ENCODE data around the gene PARP8. TPM values are rescaled to one million over a fixed set of nuclear protein-coding genes. Genes with fewer than 3 reads are reported as not detected.
A peak's percentile ranks its signal among the peaks of the same experiment; 100 is the strongest.
"Not testable (repeated sequence)": the region's sequence is repeated elsewhere in the genome, so short reads cannot be mapped to it uniquely, and the experiment has no call there.

Gene PARP8
- total and polyA plus RNA-seq, 3 experiments from 2014 or later = 55.4 to 142 (median 58.4) TPM

GRCh38 chr5:50667023-50667652 is 701 bp downstream of the PARP8 start:
- Histone ChIP-seq H3K9me3 (ENCODE audit: low read length) (no peaks in the 10 kb centered on the region), H3K36me3 (ENCODE audit: insufficient read depth, low read length) (peaks cover 2% of the 10 kb centered on the region), H3K27ac (ENCODE audit: low read depth, low read length) (peak overlapping the region; percentile 99), H3K27me3 (ENCODE audit: insufficient read depth, low read length, poor library complexity, severe bottlenecking) (no peaks in the 10 kb centered on the region), H3K4me1 (ENCODE audit: insufficient read depth, low read length) (peaks cover 43% of the 10 kb centered on the region), H3K4me3 (ENCODE audit: low read length) (peak overlapping the region; percentile 86)
- POLR2A ChIA-PET = interaction anchor here (0.6 to 2.7 kb wide), 11 partner anchors 23 to 226 kb away, joined by 3 to 26 read pairs (median 3); partner anchors contain the start of gene EMB
- Mint-ChIP-seq H3K36me3 (peaks cover 16 to 47% (median 18%) of the 10 kb centered on the region in 3 donors), H3K4me1 (peaks cover 64 to 76% (median 72%) of the 10 kb centered on the region in 3 donors), H3K27me3 (peaks cover 0 to 13% of the 10 kb centered on the region in 2 donors), H3K27ac (peak overlapping the region; percentile 94 to 100 (median 99)), H3K9me3 (peaks cover 0 to 3% (median 0%) of the 10 kb centered on the region in 5 donors), H3K4me3 (peak overlapping the region; percentile 91 to 100 (median 97))
- CTCF ChIA-PET = interaction anchor here (0.7 to 2.0 kb wide), 7 partner anchors 29 to 226 kb away, joined by 3 to 15 read pairs (median 4); partner anchors contain the start of gene EMB
- no peak for DNase-seq

- peaks cover 0 to 3% (median 0%) of the 10 kb centered on the region in 5 donors for H3K9me3 Mint-ChIP-seq
- ChIA-PET CTCF (interaction anchor here (1.0 to 2.0 kb wide), 5 partner anchors 28 to 227 kb away, joined by 3 to 15 read pairs (median 4); partner anchors contain the start of gene EMB), POLR2A (interaction anchor here (0.6 to 2.7 kb wide), 10 partner anchors 24 to 227 kb away, joined by 3 to 26 read pairs (median 3); partner anchors contain the start of gene EMB)
- Histone ChIP-seq H3K27ac (ENCODE audit: low read depth, low read length) (peak overlapping the region; percentile 99), H3K36me3 (ENCODE audit: insufficient read depth, low read length) (peaks cover 7% of the 10 kb centered on the region), H3K9me3 (ENCODE audit: low read length) (no peaks in the 10 kb centered on the region), H3K4me3 (ENCODE audit: low read length) (peak overlapping the region; percentile 86), H3K27me3 (ENCODE audit: insufficient read depth, low read length, poor library complexity, severe bottlenecking) (no peaks in the 10 kb centered on the region), H3K4me1 (ENCODE audit: insufficient read depth, low read length) (peaks cover 49% of the 10 kb centered on the region)
- peak overlapping the region; percentile 94 to 100 (median 99) for H3K27ac Mint-ChIP-seq
- peak overlapping the region; percentile 91 to 100 (median 97) for H3K4me3 Mint-ChIP-seq
- peaks cover 21 to 53% (median 22%) of the 10 kb centered on the region in 3 donors for H3K36me3 Mint-ChIP-seq
- H3K4me1 Mint-ChIP-seq = peaks cover 65 to 76% (median 75%) of the 10 kb centered on the region in 3 donors
- H3K27me3 Mint-ChIP-seq = peaks cover 0 to 13% of the 10 kb centered on the region in 2 donors
- peak; percentile 82 to 93 (median 90) for DNase-seq
These were observed 1.5 kb downstream of the PARP8 start for GRCh38 chr5:50667653-50668595.

- CTCF ChIA-PET = interaction anchor here (1.1 kb wide), 1 partner anchor 82 kb away, joined by 3 read pairs; no protein-coding TSS in a partner anchor
- not testable (repeated sequence) for H3K27me3 ChIP-seq (ENCODE audit: insufficient read depth, low read length, poor library complexity, severe bottlenecking); H3K36me3 ChIP-seq (ENCODE audit: insufficient read depth, low read length); H3K9me3 ChIP-seq (ENCODE audit: low read length); H3K9me3 Mint-ChIP-seq; DNase-seq
- Mint-ChIP-seq H3K27ac (peak overlapping the region; percentile 94 to 100 (median 99)), H3K4me1 (peaks cover 64 to 76% (median 76%) of the 10 kb centered on the region in 3 donors), H3K4me3 (peak overlapping the region; percentile 91 to 100 (median 97)), H3K36me3 (peaks cover 22 to 59% (median 25%) of the 10 kb centered on the region in 3 donors), H3K27me3 (peaks cover 0 to 13% of the 10 kb centered on the region in 2 donors)
- Histone ChIP-seq H3K4me3 (ENCODE audit: low read length) (peak overlapping the region; percentile 86), H3K27ac (ENCODE audit: low read depth, low read length) (peak overlapping the region; percentile 99), H3K4me1 (ENCODE audit: insufficient read depth, low read length) (peaks cover 50% of the 10 kb centered on the region)
- POLR2A ChIA-PET = interaction anchor here (1.5 to 1.6 kb wide), 2 partner anchors 42 to 111 kb away, joined by 3 to 4 read pairs; no protein-coding TSS in a partner anchor
These were observed 2.2 kb downstream of the PARP8 start for GRCh38 chr5:50668636-50669035.

- Mint-ChIP-seq H3K36me3 (peaks cover 32 to 76% (median 36%) of the 10 kb centered on the region in 3 donors), H3K4me1 (peaks cover 83 to 94% (median 91%) of the 10 kb centered on the region in 3 donors), H3K9me3 (no peaks in the 10 kb centered on the region), H3K27ac (peak overlapping the region; percentile 75 to 98 (median 86)), H3K27me3 (peaks cover 0 to 3% of the 10 kb centered on the region in 2 donors), H3K4me3 (peak overlapping the region; percentile 68 to 84 (median 74))
- POLR2A ChIA-PET = no interaction called here
- H3K4me1 ChIP-seq (ENCODE audit: insufficient read depth, low read length) = peaks cover 66% of the 10 kb centered on the region
- H3K27ac ChIP-seq (ENCODE audit: low read depth, low read length) = no peak overlapping the region
- no peak overlapping the region for H3K4me3 ChIP-seq (ENCODE audit: low read length)
- CTCF ChIA-PET = no interaction called here
- DNase-seq = no peak
- no peaks in the 10 kb centered on the region for H3K9me3 ChIP-seq (ENCODE audit: low read length)
- no peaks in the 10 kb centered on the region for H3K27me3 ChIP-seq (ENCODE audit: insufficient read depth, low read length, poor library complexity, severe bottlenecking)
- peaks cover 7% of the 10 kb centered on the region for H3K36me3 ChIP-seq (ENCODE audit: insufficient read depth, low read length)
These were observed 6.2 kb downstream of the PARP8 start for GRCh38 chr5:50672663-50673062.

- H3K4me3 ChIP-seq (ENCODE audit: low read length); H3K9me3 Mint-ChIP-seq; H3K27ac ChIP-seq (ENCODE audit: low read depth, low read length); CTCF ChIA-PET; POLR2A ChIA-PET; DNase-seq; H3K27me3 Mint-ChIP-seq; H3K9me3 ChIP-seq (ENCODE audit: low read length); H3K27me3 ChIP-seq (ENCODE audit: insufficient read depth, low read length, poor library complexity, severe bottlenecking); H3K36me3 ChIP-seq (ENCODE audit: insufficient read depth, low read length): not testable (repeated sequence)
- Mint-ChIP-seq H3K27ac (peak overlapping the region; percentile 57 to 98 (median 80)), H3K4me3 (peak overlapping the region; percentile 61 to 78 (median 70)), H3K36me3 (peaks cover 27 to 71% (median 32%) of the 10 kb centered on the region in 3 donors), H3K4me1 (peaks cover 82 to 95% (median 93%) of the 10 kb centered on the region in 3 donors)
- peaks cover 67% of the 10 kb centered on the region for H3K4me1 ChIP-seq (ENCODE audit: insufficient read depth, low read length)
These were observed 7.0 kb downstream of the PARP8 start for GRCh38 chr5:50673444-50673843.

- Mint-ChIP-seq H3K27me3 (no peaks in the 10 kb centered on the region), H3K4me1 (peaks cover 85 to 95% (median 95%) of the 10 kb centered on the region in 3 donors), H3K36me3 (peaks cover 28 to 77% (median 42%) of the 10 kb centered on the region in 3 donors), H3K9me3 (no peaks in the 10 kb centered on the region), H3K4me3 (peak overlapping the region in 5 of 7 donors; percentile 20 to 78 (median 47)), H3K27ac (peak overlapping the region in 6 of 8 donors; percentile 7 to 89 (median 51))
- ChIA-PET CTCF (no interaction called here), POLR2A (no interaction called here)
- Histone ChIP-seq H3K27me3 (ENCODE audit: insufficient read depth, low read length, poor library complexity, severe bottlenecking) (no peaks in the 10 kb centered on the region), H3K4me1 (ENCODE audit: insufficient read depth, low read length) (peaks cover 71% of the 10 kb centered on the region), H3K9me3 (ENCODE audit: low read length) (no peaks in the 10 kb centered on the region), H3K4me3 (ENCODE audit: low read length) (no peak overlapping the region), H3K27ac (ENCODE audit: low read depth, low read length) (no peak overlapping the region), H3K36me3 (ENCODE audit: insufficient read depth, low read length) (peaks cover 7% of the 10 kb centered on the region)
- DNase-seq = no peak
These were observed 8.9 kb downstream of the PARP8 start for GRCh38 chr5:50675385-50675784.

- H3K36me3 Mint-ChIP-seq = peaks cover 8 to 65% (median 25%) of the 10 kb centered on the region in 3 donors
- peaks cover 53% of the 10 kb centered on the region for H3K4me1 ChIP-seq (ENCODE audit: insufficient read depth, low read length)
- H3K4me1 Mint-ChIP-seq = peaks cover 59 to 85% (median 60%) of the 10 kb centered on the region in 3 donors
- H3K27me3 ChIP-seq (ENCODE audit: insufficient read depth, low read length, poor library complexity, severe bottlenecking); H3K27me3 Mint-ChIP-seq; H3K9me3 Mint-ChIP-seq; H3K36me3 ChIP-seq (ENCODE audit: insufficient read depth, low read length); H3K4me3 ChIP-seq (ENCODE audit: low read length); H3K27ac ChIP-seq (ENCODE audit: low read depth, low read length); H3K9me3 ChIP-seq (ENCODE audit: low read length); DNase-seq; CTCF ChIA-PET; POLR2A ChIA-PET: not testable (repeated sequence)
- H3K27ac Mint-ChIP-seq = peak overlapping the region; percentile 76 to 94 (median 86)
- H3K4me3 Mint-ChIP-seq = peak overlapping the region; percentile 56 to 79 (median 72)
These were observed 13.1 kb downstream of the PARP8 start for GRCh38 chr5:50679554-50679953.
